A549 treated with DMSO at 1 μM for 4 hours (cell line): Measurements from ENCODE around the gene ACSL3. TPM values are rescaled to one million over a fixed set of nuclear protein-coding genes. Genes with fewer than 3 reads are reported as not detected.

Source experiments
- total RNA-seq: library from RNA; stranded (reverse); fragments of 200-300 nt; extraction: Qiagen RNA extraction; gene quantifications from 5 replicates; pipeline ENCODE4 v1.2.3, GENCODE V29; 2022; ENCODE audit warnings: low read depth

The ACSL3 gene
- total RNA-seq, result 84.5 to 113 TPM (median 107 TPM) in 5 replicates

DNA sequence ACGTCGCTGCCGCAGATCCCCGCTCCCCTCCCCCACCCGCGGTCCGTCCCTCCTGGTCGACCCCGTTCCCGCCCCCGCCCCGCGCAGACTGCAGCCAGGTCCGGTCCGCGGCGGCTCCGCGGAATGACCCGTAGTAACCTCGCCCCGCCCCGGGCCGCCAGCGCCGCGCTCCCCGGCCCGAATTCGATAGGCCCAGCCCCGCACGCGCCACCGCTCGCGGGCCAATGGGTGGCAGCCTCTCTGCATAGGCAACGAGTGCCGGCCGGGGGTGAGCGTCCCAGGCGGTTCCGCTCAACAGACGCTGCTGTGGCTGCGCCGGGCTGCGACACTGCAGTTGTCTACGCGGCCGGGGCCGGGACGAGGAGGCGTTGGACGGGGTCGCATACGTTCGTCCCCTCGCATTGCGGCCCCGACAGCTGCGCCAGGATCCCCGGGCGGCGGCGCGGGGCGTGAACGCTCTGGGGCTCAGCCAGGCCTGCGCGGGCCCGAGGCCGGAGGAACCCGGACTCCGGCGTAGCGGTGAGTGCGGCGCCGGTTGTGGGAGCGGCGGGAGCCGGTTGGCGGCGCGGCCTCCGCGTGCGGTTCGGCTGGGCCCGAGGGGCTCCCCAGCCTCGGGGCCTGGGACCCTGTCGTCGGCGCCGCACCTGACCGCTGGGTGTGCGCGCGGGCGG is at the start of gene ACSL3:
TSS of gene ACSL3 (plus strand) at position 297 of the 671 bp plus-strand sequence. CDS start 47,737 bp downstream, outside the sequence.

Other genes starting within 250 kb of the ACSL3 start
- gene FARSB, start 204.9 kb upstream of the ACSL3 start, total RNA-seq, result 42.2 to 47.8 TPM (median 44.7 TPM) in 5 replicates
- not detected in 5 replicates for gene MOGAT1, start 189.4 kb upstream of the ACSL3 start, total RNA-seq
- gene KCNE4, start 191.2 kb downstream of the ACSL3 start, total RNA-seq, result 0.87 to 1.6 TPM (median 1.2 TPM) in 5 replicates